ENCODE data around the gene DIP2B.

- TF ChIP-seq, protein P1, sequence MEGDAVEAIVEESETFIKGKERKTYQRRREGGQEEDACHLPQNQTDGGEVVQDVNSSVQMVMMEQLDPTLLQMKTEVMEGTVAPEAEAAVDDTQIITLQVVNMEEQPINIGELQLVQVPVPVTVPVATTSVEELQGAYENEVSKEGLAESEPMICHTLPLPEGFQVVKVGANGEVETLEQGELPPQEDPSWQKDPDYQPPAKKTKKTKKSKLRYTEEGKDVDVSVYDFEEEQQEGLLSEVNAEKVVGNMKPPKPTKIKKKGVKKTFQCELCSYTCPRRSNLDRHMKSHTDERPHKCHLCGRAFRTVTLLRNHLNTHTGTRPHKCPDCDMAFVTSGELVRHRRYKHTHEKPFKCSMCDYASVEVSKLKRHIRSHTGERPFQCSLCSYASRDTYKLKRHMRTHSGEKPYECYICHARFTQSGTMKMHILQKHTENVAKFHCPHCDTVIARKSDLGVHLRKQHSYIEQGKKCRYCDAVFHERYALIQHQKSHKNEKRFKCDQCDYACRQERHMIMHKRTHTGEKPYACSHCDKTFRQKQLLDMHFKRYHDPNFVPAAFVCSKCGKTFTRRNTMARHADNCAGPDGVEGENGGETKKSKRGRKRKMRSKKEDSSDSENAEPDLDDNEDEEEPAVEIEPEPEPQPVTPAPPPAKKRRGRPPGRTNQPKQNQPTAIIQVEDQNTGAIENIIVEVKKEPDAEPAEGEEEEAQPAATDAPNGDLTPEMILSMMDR (CRISPR knock-in tag; IDR thresholded peaks at IDR 0.05), result no peak
- no peak for TF ChIP-seq NFIC (IDR thresholded peaks at IDR 0.05; ENCODE audit: low read length)
- no peak for TF ChIP-seq ZNF768 (CRISPR knock-in tag; IDR thresholded peaks at IDR 0.05)
- no peak for TF ChIP-seq CHD2 (IDR thresholded peaks at IDR 0.05; ENCODE audit: low read depth, low read length)
- no peak for TF ChIP-seq ZNF274 (CRISPR knock-in tag; IDR thresholded peaks at IDR 0.05)
- TF ChIP-seq ZNF326 (CRISPR knock-in tag; IDR thresholded peaks at IDR 0.05; ENCODE audit: borderline replicate concordance), result no peak
- TF ChIP-seq MEIS2 (CRISPR knock-in tag; IDR thresholded peaks at IDR 0.05), result no peak
- TF ChIP-seq CEBPZ (IDR thresholded peaks at IDR 0.05; ENCODE audit: low read length), result no peak
- TF ChIP-seq EP300 (IDR thresholded peaks at IDR 0.05; ENCODE audit: low read depth in 2 of 2, low read length in 2 of 2), result no peak
- TF ChIP-seq EP300 (CRISPR knock-in tag; IDR thresholded peaks at IDR 0.05; ENCODE audit: borderline replicate concordance), result no peak
- TF ChIP-seq POLR2AphosphoS5 (IDR thresholded peaks at IDR 0.05; ENCODE audit: low read depth, low read length), result no peak
- TF ChIP-seq MAX (IDR thresholded peaks at IDR 0.05), result no peak
Measured at GRCh38 chr12:50517421-50518048, 12.8 kb downstream of the DIP2B start.
